Keratinocyte (primary cell): Measurements from ENCODE around the gene RIMS1. TPM values are rescaled to one million over a fixed set of nuclear protein-coding genes. Genes with fewer than 3 reads are reported as not detected.

Experiments
- DNase-seq: peaks from one replicate; pipeline ENCODE4 v3.0.0-alpha.2; 2011; ENCODE audit warnings: low read depth, missing footprints, low spot score
- FAIRE-seq: peaks from 2 replicates; lab custom pipeline; 2011; peaks lifted over from hg19 to GRCh38; lab: Jason Lieb, UNC
- H2AFZ ChIP-seq: 2 replicates; pipeline ENCODE4 v1.6.0; 2012; ENCODE audit warnings: low read length, control low read depth, inconsistent platforms; ENCODE audit not compliant: control insufficient read depth
- H3K27ac ChIP-seq: 2 replicates; pipeline ENCODE4 v1.5.1; 2011; ENCODE audit warnings: low read length; ENCODE audit not compliant: control insufficient read depth, insufficient read depth
- H3K27me3 ChIP-seq: 3 replicates; pipeline ENCODE4 v1.6.0; 2011; ENCODE audit warnings: low read length; ENCODE audit not compliant: control insufficient read depth, insufficient read depth; ENCODE audit errors: extremely low read depth
- H3K36me3 ChIP-seq, 2 experiments: 2 replicates in 1 of 2; 3 replicates in 1 of 2; pipeline ENCODE4 v1.5.1; 2011; ENCODE audit warnings: low read length in 2 of 2, mild to moderate bottlenecking in 1 of 2; ENCODE audit not compliant: control insufficient read depth in 2 of 2, insufficient read depth in 2 of 2; ENCODE audit errors: extremely low read depth in 1 of 2
- H3K4me1 ChIP-seq: 3 replicates; pipeline ENCODE4 v1.5.1; 2011; ENCODE audit warnings: low read length; ENCODE audit not compliant: control insufficient read depth, insufficient read depth; ENCODE audit errors: extremely low read depth
- H3K4me2 ChIP-seq: 3 replicates; pipeline ENCODE4 v1.6.0; 2011; ENCODE audit warnings: low read depth, low read length; ENCODE audit not compliant: control insufficient read depth, insufficient read depth; ENCODE audit errors: extremely low read depth
- H3K4me3 ChIP-seq, 3 experiments: fragments of 200-600 bp in 1 of 3; sonication (generic) in 1 of 3; 2 replicates in 2 of 3; 3 replicates in 1 of 3; pipeline ENCODE4 v1.5.1; 2011 to 2016; ENCODE audit warnings: low read length in 3 of 3, mild to moderate bottlenecking in 3 of 3, control low read depth in 2 of 3, inconsistent platforms in 1 of 3, low read depth in 1 of 3, mixed read lengths in 1 of 3, mixed run types in 1 of 3, moderate library complexity in 1 of 3; ENCODE audit not compliant: control insufficient read depth in 2 of 3, insufficient read depth in 2 of 3; ENCODE audit errors: extremely low read depth in 1 of 3
- H3K79me2 ChIP-seq: 2 replicates; pipeline ENCODE4 v1.6.0; 2012; ENCODE audit warnings: low read length; ENCODE audit not compliant: control insufficient read depth, insufficient read depth
- H3K9ac ChIP-seq: 3 replicates; pipeline ENCODE4 v1.6.0; 2011; ENCODE audit warnings: low read length; ENCODE audit not compliant: control insufficient read depth, insufficient read depth; ENCODE audit errors: extremely low read depth
- H3K9me1 ChIP-seq: 3 replicates; pipeline ENCODE4 v1.6.0; 2011; ENCODE audit warnings: low read length; ENCODE audit not compliant: control insufficient read depth, insufficient read depth; ENCODE audit errors: extremely low read depth
- H3K9me3 ChIP-seq: 2 replicates; pipeline ENCODE4 v1.5.1; 2012; ENCODE audit warnings: low read depth, low read length; ENCODE audit not compliant: control insufficient read depth
- H4K20me1 ChIP-seq: 3 replicates; pipeline ENCODE4 v1.6.0; 2011; ENCODE audit warnings: low read length; ENCODE audit not compliant: control insufficient read depth, insufficient read depth; ENCODE audit errors: extremely low read depth
- CTCF ChIP-seq, 3 experiments: IDR thresholded peaks in 1 of 3; conservative IDR thresholded peaks in 1 of 3; optimal IDR thresholded peaks in 1 of 3; 2 replicates in 2 of 3; 3 replicates in 1 of 3; pipeline versions ENCODE3 to v1.5.1; 2011; ENCODE audit warnings: low read length in 3 of 3, mild to moderate bottlenecking in 3 of 3, moderate library complexity in 2 of 3, control low read depth in 1 of 3, inconsistent platforms in 1 of 3; ENCODE audit not compliant: insufficient read depth in 2 of 3; ENCODE audit errors: extremely low read depth in 1 of 3
- EZH2 ChIP-seq: IDR thresholded peaks from one replicate; pipeline ENCODE4 v1.6.1; 2012; ENCODE audit warnings: inconsistent platforms, mild to moderate bottlenecking, low read length, moderate library complexity
- dilution Hi-C: fragments of 300-500 bp; cut with MboI; formaldehyde crosslinking; loops from one replicate; pipeline ENCODE4 v1.7.0; 2020; ENCODE audit warnings: low sequenced_read_pairs; ENCODE audit not compliant: extremely low pct_ligation_motif_present
- polyA plus RNA-seq, 5 experiments: library from polyadenylated mRNA; depleted of rRNA in 3 of 5; stranded (reverse) in 3 of 5; stranded (forward) in 1 of 5; unstranded in 1 of 5; fragments of >200 nt; gene quantifications; 1 replicate in 1 of 5; 2 replicates in 3 of 5; 3 replicates in 1 of 5; pipeline versions ENCODE4 v1.2.1 to v1.2.3, GENCODE V29; 2011 to 2012; ENCODE audit warnings: missing spikeins in 2 of 5, low read depth in 1 of 5, low replicate concordance in 1 of 5

RIMS1 gene
- polyA plus RNA-seq, 1 donor (not counting 4 experiments of a cell fraction or from before 2014, with no cell fraction given), result not detected

DNA sequence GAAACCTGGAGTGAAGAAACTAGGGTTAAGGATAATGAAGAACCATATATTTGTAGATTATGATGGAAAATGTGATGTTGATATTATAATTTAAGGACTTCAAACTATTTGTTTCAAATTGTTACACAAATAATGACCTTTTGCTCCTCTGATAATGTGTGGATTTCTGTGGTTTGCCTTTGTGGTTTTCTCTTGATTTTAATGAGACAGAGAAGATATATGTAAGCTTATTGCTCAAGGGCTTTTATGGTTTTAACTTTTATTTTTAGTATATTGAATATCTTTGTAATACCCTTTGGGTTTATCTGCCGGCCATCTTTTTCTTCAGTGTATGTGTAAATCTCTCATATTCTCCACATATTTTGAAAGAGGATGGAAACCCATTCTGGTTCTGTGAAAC is 362.3 kb downstream of the RIMS1 start:
- TF ChIP-seq CTCF (optimal IDR thresholded peaks at IDR 0.05 in 1 of 3, IDR thresholded peaks at IDR 0.05 in 1 of 3, conservative IDR thresholded peaks at IDR 0.05 in 1 of 3; ENCODE audit: extremely low read depth in 1 of 3, insufficient read depth in 2 of 3, low read length in 3 of 3) (no peak), EZH2 (no peak)
- no peak overlapping the region for H3K9ac ChIP-seq
- no peak overlapping the region for H3K4me2 ChIP-seq
- FAIRE-seq (no peak), DNase-seq (no peak)
- no peaks in the 10 kb centered on the region for H3K79me2 ChIP-seq
- no peaks in the 10 kb centered on the region for H3K9me1 ChIP-seq
- no peak overlapping the region for H2AFZ ChIP-seq
- dilution Hi-C loops, result no loop called here
- H3K27ac ChIP-seq, result no peak overlapping the region
- H3K4me1 ChIP-seq, result no peaks in the 10 kb centered on the region
- H3K27me3 ChIP-seq, result no peaks in the 10 kb centered on the region
- no peaks in the 10 kb centered on the region for H4K20me1 ChIP-seq
- H3K9me3 ChIP-seq, result no peaks in the 10 kb centered on the region
- no peaks in the 10 kb centered on the region for H3K36me3 ChIP-seq
- no peak overlapping the region for H3K4me3 ChIP-seq

GRCh38 chr6:72250664-72251063 is 364.3 kb downstream of the RIMS1 start:
- peaks cover 2% of the 10 kb centered on the region for H3K27me3 ChIP-seq
- H3K79me2 ChIP-seq, result no peaks in the 10 kb centered on the region
- no peaks in the 10 kb centered on the region for H3K36me3 ChIP-seq
- dilution Hi-C loops, result no loop called here
- H3K4me1 ChIP-seq, result no peaks in the 10 kb centered on the region
- no peaks in the 10 kb centered on the region for H3K9me1 ChIP-seq
- no peak overlapping the region for H3K9ac ChIP-seq
- TF ChIP-seq EZH2 (no peak), CTCF (optimal IDR thresholded peaks at IDR 0.05 in 1 of 3, IDR thresholded peaks at IDR 0.05 in 1 of 3, conservative IDR thresholded peaks at IDR 0.05 in 1 of 3; ENCODE audit: extremely low read depth in 1 of 3, insufficient read depth in 2 of 3, low read length in 3 of 3) (no peak)
- H2AFZ ChIP-seq, result no peak overlapping the region
- no peak overlapping the region for H3K4me2 ChIP-seq
- H3K9me3 ChIP-seq, result no peaks in the 10 kb centered on the region
- no peak overlapping the region for H3K27ac ChIP-seq
- H3K4me3 ChIP-seq, result no peak overlapping the region
- no peaks in the 10 kb centered on the region for H4K20me1 ChIP-seq
- no peak for DNase-seq
- no peak for FAIRE-seq
